Karpas-422 (cell line): ENCODE results near the gene B3GNT7. TPM values are rescaled to one million over a fixed set of nuclear protein-coding genes. Genes with fewer than 3 reads are reported as not detected.
"Not testable (repeated sequence)": the region's sequence is repeated elsewhere in the genome, so short reads cannot be mapped to it uniquely, and the experiment has no call there.

Source experiments
- DNase-seq: peaks from one replicate; pipeline ENCODE4 v3.0.0-alpha.2; 2015
- H2AFZ ChIP-seq: fragments of 200-600 bp; sonication (generic); 2 replicates; pipeline ENCODE4 v1.6.1; 2014; ENCODE audit warnings: antibody characterized with exemption, low read length, mixed read lengths
- H3K27ac ChIP-seq: fragments of 200-600 bp; sonication (generic); 2 replicates; pipeline ENCODE4 v1.5.1; 2014; ENCODE audit warnings: mild to moderate bottlenecking, low read length, moderate library complexity
- H3K27me3 ChIP-seq: fragments of 200-600 bp; sonication (generic); 2 replicates; pipeline ENCODE4 v1.6.1; 2014; ENCODE audit warnings: low read length, mixed read lengths
- H3K36me3 ChIP-seq: fragments of 200-600 bp; sonication (generic); 2 replicates; pipeline ENCODE4 v1.6.1; 2014; ENCODE audit warnings: low read length, mixed read lengths; ENCODE audit not compliant: insufficient read depth
- H3K4me1 ChIP-seq: fragments of 200-600 bp; sonication (generic); 2 replicates; pipeline ENCODE4 v1.6.1; 2014; ENCODE audit warnings: mild to moderate bottlenecking, low read length, mixed read lengths
- H3K4me2 ChIP-seq: fragments of 200-600 bp; sonication (generic); 2 replicates; pipeline ENCODE4 v1.6.1; 2014; ENCODE audit warnings: low read length, low read depth, mild to moderate bottlenecking; ENCODE audit not compliant: poor library complexity, severe bottlenecking
- H3K4me3 ChIP-seq: fragments of 200-600 bp; sonication (generic); 2 replicates; pipeline ENCODE4 v1.5.1; 2014; ENCODE audit warnings: mild to moderate bottlenecking, antibody characterized with exemption, low read length, mixed read lengths
- H3K79me2 ChIP-seq: fragments of 200-600 bp; sonication (generic); 2 replicates; pipeline ENCODE4 v1.6.1; 2014; ENCODE audit warnings: mild to moderate bottlenecking, low read length, mixed read lengths
- H3K9ac ChIP-seq: fragments of 200-600 bp; sonication (generic); 2 replicates; pipeline ENCODE4 v1.6.0; 2014; ENCODE audit warnings: low read length
- H3K9me2 ChIP-seq: fragments of 200-600 bp; sonication (generic), shearing (Covaris generic); replicated peaks from 2 replicates; pipeline ENCODE4 v1.6.0; 2014; ENCODE audit warnings: mild to moderate bottlenecking, low read length, moderate library complexity; ENCODE audit not compliant: insufficient read depth
- H3K9me3 ChIP-seq: fragments of 300-700, 200-600 bp; sonication (generic); 2 replicates; pipeline ENCODE4 v1.6.1; 2014; ENCODE audit warnings: low read length, mixed read lengths
- H4K20me1 ChIP-seq: fragments of 200-600 bp; sonication (generic); 2 replicates; pipeline ENCODE4 v1.6.1; 2014; ENCODE audit warnings: mild to moderate bottlenecking, antibody characterized with exemption, low read length, low read depth; ENCODE audit not compliant: insufficient read depth
- total RNA-seq: library from RNA; depleted of rRNA; stranded (reverse); fragments of >200 nt; shearing (Covaris generic); gene quantifications from 2 replicates; pipeline ENCODE4 v1.2.3, GENCODE V29; 2014; ENCODE audit warnings: low replicate concordance

Gene B3GNT7
- total RNA-seq, 1 experiment from 2014 or later: 2.8 TPM

- H3K9me3 ChIP-seq: no peaks in the 10 kb centered on the region
- no peaks in the 10 kb centered on the region for H3K79me2 ChIP-seq
- no peaks in the 10 kb centered on the region for H4K20me1 ChIP-seq
- DNase-seq: no peak
- no peak overlapping the region for H3K4me3 ChIP-seq
- H3K4me1 ChIP-seq: peaks cover 19% of the 10 kb centered on the region
- H3K36me3 ChIP-seq: no peaks in the 10 kb centered on the region
- no peak overlapping the region for H2AFZ ChIP-seq
- H3K4me2 ChIP-seq: no peak overlapping the region
- H3K9ac ChIP-seq: no peak overlapping the region
- H3K27me3 ChIP-seq: no peaks in the 10 kb centered on the region
- H3K27ac ChIP-seq: no peak overlapping the region
- no peaks in the 10 kb centered on the region for H3K9me2 ChIP-seq
These were observed 3.7 kb downstream of the B3GNT7 start for GRCh38 chr2:231399046-231399852.

- no peak for DNase-seq
- no peak overlapping the region for H3K9ac ChIP-seq
- no peak overlapping the region for H2AFZ ChIP-seq
- H3K9me2 ChIP-seq: no peaks in the 10 kb centered on the region
- H3K79me2 ChIP-seq: no peaks in the 10 kb centered on the region
- no peak overlapping the region for H3K4me3 ChIP-seq
- H3K27me3 ChIP-seq: no peaks in the 10 kb centered on the region
- no peak overlapping the region for H3K4me2 ChIP-seq
- H3K36me3 ChIP-seq: no peaks in the 10 kb centered on the region
- H3K4me1 ChIP-seq: peaks cover 11% of the 10 kb centered on the region
- H3K27ac ChIP-seq: no peak overlapping the region
- H4K20me1 ChIP-seq: no peaks in the 10 kb centered on the region
- no peaks in the 10 kb centered on the region for H3K9me3 ChIP-seq
These were observed 4.6 kb downstream of the B3GNT7 start for GRCh38 chr2:231399853-231400680.

- H3K4me2 ChIP-seq, H3K9ac ChIP-seq, H3K27ac ChIP-seq, H3K36me3 ChIP-seq, H3K4me1 ChIP-seq, H3K27me3 ChIP-seq, DNase-seq, H2AFZ ChIP-seq, H3K4me3 ChIP-seq, H3K9me2 ChIP-seq, H3K79me2 ChIP-seq, H4K20me1 ChIP-seq, H3K9me3 ChIP-seq: not testable (repeated sequence)
These were observed 5.2 kb downstream of the B3GNT7 start for GRCh38 chr2:231400681-231401080.

GRCh38 chr2:231401101-231401500 lies 5.6 kb downstream of the B3GNT7 start:
- not testable (repeated sequence) for H3K27ac ChIP-seq, DNase-seq

GRCh38 chr2:231403421-231404182 lies 8.1 kb downstream of the B3GNT7 start:
- DNase-seq, H2AFZ ChIP-seq, H3K79me2 ChIP-seq, H3K4me2 ChIP-seq, H3K4me1 ChIP-seq, H3K9ac ChIP-seq, H3K4me3 ChIP-seq, H3K9me2 ChIP-seq, H4K20me1 ChIP-seq, H3K9me3 ChIP-seq, H3K36me3 ChIP-seq, H3K27ac ChIP-seq, H3K27me3 ChIP-seq: not testable (repeated sequence)

More at GRCh38 chr2:231401101-231401500, 5.6 kb downstream of the B3GNT7 start:
- H3K79me2 ChIP-seq, H3K27me3 ChIP-seq, H3K4me2 ChIP-seq, H4K20me1 ChIP-seq, H3K9me2 ChIP-seq, H3K4me1 ChIP-seq, H3K9ac ChIP-seq, H2AFZ ChIP-seq, H3K9me3 ChIP-seq, H3K4me3 ChIP-seq, H3K36me3 ChIP-seq: not testable (repeated sequence)

GRCh38 chr2:231404183-231404578 lies 8.7 kb downstream of the B3GNT7 start:
- H3K9me3 ChIP-seq, H3K27me3 ChIP-seq, H3K9ac ChIP-seq, H3K79me2 ChIP-seq, DNase-seq, H3K4me1 ChIP-seq, H3K27ac ChIP-seq, H4K20me1 ChIP-seq, H2AFZ ChIP-seq, H3K4me2 ChIP-seq, H3K9me2 ChIP-seq, H3K36me3 ChIP-seq, H3K4me3 ChIP-seq: not testable (repeated sequence)

GRCh38 chr2:231405601-231406367 lies 10.3 kb downstream of the B3GNT7 start:
- not testable (repeated sequence) for H3K4me2 ChIP-seq, H3K79me2 ChIP-seq, DNase-seq, H3K27ac ChIP-seq, H4K20me1 ChIP-seq, H3K4me3 ChIP-seq, H3K9ac ChIP-seq, H3K9me3 ChIP-seq, H3K9me2 ChIP-seq, H2AFZ ChIP-seq, H3K27me3 ChIP-seq, H3K4me1 ChIP-seq, H3K36me3 ChIP-seq
